Caki2 (cell line): Measurements from ENCODE around the gene SPOP. TPM values are rescaled to one million over a fixed set of nuclear protein-coding genes. Genes with fewer than 3 reads are reported as not detected.
"Not testable (repeated sequence)": the region's sequence is repeated elsewhere in the genome, so short reads cannot be mapped to it uniquely, and the experiment has no call there.

Source experiments
- DNase-seq: peaks from one replicate; pipeline ENCODE4 v3.0.0-alpha.2; 2015; ENCODE audit warnings: low read depth
- in situ Hi-C: cut with HindIII; loops from 2 replicates; pipeline ENCODE4 v1.10.0; 2016; ENCODE audit warnings: low sequenced_read_pairs, low pct_unique_long_range_greater_than_20kb, mixed read lengths
- total RNA-seq: library from RNA; depleted of rRNA; stranded (reverse); fragments of >200 nt; shearing (Covaris generic); gene quantifications from 2 replicates; pipeline ENCODE4 v1.2.3, GENCODE V29; 2014; ENCODE audit warnings: low replicate concordance; rRNA removed

Gene SPOP
- total RNA-seq: 36.7 and 68.6 TPM in 2 replicates

DNA sequence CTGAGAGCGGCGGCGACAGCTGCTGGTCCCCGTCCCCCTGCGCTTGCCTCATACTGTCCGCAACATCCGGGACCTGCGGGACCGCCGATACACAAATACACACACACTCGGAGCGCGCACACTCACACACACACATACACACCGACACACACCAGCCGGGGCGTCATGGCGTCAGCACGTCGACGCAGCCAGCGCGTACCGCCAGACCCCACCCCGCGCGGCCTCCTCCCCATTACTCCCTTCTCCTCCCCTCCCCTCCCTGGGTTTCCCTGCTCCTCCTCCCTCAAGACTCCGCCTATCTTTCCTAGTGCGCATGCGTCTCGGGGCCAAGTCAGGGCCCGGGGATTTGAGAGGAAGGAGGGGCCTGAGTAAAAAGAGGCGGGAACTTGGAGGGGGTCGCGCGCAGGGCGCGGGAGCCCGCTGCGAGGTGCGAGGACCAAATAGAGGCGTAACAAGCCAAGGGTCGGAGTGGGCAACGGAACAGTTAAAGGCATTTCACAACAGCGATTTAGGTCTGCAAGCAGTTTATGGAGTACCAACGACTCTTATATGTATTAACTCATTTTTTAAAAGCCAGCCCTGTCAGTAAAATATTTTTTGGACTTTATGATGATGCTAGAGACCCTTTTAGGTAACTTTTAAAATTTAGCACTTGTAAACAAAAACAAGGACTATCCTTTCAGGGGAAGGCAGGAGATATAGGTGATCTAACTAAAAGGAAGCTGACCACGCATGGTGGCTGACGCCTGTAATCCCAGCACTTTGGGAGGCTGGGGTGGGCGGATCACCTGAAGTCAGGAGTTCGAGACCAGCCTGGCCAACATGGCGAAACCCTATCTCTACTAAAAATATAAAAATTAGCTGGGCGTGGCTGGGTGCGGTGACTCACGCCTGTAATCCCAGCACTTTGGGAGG, at the start of gene SPOP:
TSS of gene SPOP (minus strand) at position 165 of the 915 bp plus-strand sequence. CDS start 55,287 bp downstream, outside the sequence.
- in situ Hi-C loops: no loop called here
- peak; percentile 99 for DNase-seq

DNA sequence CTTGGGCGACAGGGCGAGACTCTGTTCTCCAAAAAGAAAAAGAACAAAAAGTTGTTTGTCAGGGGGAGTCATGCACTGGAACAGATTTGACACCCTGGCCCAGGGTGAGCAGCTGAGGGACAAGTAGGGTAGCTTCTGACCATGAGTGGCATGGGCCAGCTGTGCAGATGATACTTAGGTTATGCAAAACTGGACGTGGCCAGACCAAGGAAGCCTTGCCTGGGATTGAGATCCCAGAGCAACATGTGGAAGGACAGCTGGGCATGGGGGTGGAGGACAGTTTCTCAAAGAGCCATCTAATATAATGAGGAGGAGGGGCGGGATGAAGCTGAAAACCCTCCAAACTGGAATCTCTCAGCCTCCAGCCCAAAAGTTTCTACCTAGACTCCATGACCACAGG, 49.5 kb upstream of the SPOP start:
- in situ Hi-C loops: no loop called here
- no peak for DNase-seq

GRCh38 chr17:49725452-49726130, 47.7 kb upstream of the SPOP start:
- in situ Hi-C loops: no loop called here
- no peak for DNase-seq

GRCh38 chr17:49724552-49724951, 46.7 kb upstream of the SPOP start:
- in situ Hi-C loops, DNase-seq: not testable (repeated sequence)

GRCh38 chr17:49723423-49723822, 45.5 kb upstream of the SPOP start:
- DNase-seq: no peak
- in situ Hi-C loops: no loop called here

DNA sequence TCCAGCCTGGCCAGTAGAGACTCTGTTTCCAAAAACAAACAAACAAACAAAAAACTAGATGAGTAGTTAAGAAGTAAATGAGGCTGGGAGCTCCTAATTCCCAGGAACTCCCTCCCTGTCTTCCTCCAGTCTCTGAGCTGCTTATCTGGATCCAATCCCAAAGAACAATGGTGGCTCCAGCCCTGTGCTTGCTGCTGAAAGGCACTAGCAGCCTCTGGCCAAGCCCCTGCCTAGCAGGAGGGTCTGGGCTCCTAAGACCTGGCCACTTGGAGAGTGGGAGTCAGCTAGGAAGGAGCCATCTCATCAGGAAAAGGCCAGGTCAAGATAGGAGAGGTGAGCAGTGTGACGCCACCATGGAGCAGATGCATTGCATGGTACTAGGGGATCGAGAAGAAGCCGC, 44.2 kb upstream of the SPOP start:
- in situ Hi-C loops: no loop called here
- DNase-seq: no peak

DNA sequence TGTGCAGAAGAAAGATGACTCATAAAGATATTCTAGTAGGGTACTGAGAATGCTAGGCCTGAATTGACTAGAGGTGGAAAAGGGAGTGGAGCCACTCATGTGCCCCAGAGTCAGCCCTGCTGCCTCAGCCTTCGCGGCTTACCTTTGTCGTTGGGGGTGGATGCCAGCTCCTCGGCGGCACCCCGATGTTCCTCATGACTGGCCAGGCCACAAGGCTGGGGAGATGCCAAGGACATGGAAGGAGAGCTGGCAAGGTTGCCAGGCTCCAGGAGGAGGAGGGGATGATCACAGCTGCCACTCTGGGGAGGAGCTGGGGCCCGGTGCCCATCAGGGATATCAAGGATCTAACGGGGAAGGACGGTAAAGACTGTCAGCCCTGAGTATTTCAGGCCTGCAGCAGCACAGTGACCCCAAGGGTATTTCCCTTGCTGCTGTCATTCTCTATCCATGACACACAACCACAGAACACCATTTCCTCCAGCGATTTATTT, 39.5 kb upstream of the SPOP start:
- in situ Hi-C loops: no loop called here
- DNase-seq: no peak

- in situ Hi-C loops: no loop called here
These were observed 38.9 kb upstream of the SPOP start for GRCh38 chr17:49716668-49717364.

GRCh38 chr17:49715717-49716279, 37.9 kb upstream of the SPOP start:
- no peak for DNase-seq
- in situ Hi-C loops: no loop called here

More at GRCh38 chr17:49716668-49717364, 38.9 kb upstream of the SPOP start:
- DNase-seq: no peak

DNA sequence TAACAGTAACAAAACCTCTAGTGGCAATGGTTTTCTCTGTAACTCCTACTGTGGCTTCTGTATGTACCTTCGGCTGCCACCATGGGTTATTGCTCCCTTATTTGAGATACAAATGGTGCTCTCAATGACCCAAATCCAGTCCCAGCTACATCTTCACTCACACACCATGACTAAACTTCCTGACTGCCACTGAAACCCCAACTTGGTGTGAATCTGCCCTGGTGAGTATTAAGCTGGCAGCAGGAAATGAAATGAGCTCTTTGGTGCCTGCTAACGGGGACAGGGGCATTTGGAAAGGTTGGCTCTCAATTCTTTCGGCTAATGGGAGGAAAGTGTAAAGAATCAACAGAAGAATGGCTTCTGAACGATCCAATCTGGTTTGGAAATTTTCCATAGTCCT, 37.3 kb upstream of the SPOP start:
- in situ Hi-C loops: no loop called here
- DNase-seq: no peak

DNA sequence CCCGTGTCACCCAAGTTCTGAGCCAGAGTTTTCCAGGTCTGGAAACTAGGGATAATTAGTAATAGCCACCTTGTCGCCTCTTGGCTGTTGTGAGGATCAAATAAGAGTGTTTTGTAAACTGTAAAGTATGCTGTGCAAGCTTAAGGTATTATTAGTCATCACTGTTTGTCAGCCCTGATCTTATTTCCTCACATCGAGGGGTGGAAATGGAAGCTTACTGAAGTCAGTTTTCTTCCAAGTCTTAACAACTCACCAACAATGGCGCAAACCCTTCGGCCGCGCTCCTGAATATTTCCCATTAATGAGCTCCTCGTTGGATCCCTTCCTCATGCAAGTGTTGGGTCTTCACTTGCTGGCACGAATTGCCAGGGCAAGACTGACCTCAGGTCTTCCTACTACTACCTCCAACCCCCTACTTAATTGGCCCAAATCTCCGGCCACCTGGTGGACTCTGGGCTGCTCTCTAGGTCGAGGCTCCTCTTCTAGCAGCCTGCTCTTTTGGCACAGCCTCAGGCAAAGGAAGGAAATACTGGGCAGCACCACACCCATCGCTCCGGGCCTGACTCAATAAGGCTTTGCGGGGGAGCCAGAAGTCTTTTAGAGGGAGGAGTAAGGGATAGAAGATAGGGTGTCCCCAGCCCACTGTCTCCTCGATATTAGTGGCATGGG, 30.8 kb upstream of the SPOP start:
- peak; percentile 14 for DNase-seq
- in situ Hi-C loops: no loop called here

- in situ Hi-C loops: no loop called here
- peak; percentile 99 for DNase-seq
These were observed 30.0 kb upstream of the SPOP start, which contains the start of gene SLC35B1 for GRCh38 chr17:49707608-49708514. Gene SLC35B1 (minus strand): TSS chr17:49707964. CDS start chr17:49707833, 131 bp downstream.

- in situ Hi-C loops: no loop called here
- DNase-seq: no peak
These were observed 29.3 kb upstream of the SPOP start for GRCh38 chr17:49707246-49707607.

- in situ Hi-C loops: no loop called here
- no peak for DNase-seq
These were observed 27.4 kb upstream of the SPOP start for GRCh38 chr17:49705254-49705653.

DNA sequence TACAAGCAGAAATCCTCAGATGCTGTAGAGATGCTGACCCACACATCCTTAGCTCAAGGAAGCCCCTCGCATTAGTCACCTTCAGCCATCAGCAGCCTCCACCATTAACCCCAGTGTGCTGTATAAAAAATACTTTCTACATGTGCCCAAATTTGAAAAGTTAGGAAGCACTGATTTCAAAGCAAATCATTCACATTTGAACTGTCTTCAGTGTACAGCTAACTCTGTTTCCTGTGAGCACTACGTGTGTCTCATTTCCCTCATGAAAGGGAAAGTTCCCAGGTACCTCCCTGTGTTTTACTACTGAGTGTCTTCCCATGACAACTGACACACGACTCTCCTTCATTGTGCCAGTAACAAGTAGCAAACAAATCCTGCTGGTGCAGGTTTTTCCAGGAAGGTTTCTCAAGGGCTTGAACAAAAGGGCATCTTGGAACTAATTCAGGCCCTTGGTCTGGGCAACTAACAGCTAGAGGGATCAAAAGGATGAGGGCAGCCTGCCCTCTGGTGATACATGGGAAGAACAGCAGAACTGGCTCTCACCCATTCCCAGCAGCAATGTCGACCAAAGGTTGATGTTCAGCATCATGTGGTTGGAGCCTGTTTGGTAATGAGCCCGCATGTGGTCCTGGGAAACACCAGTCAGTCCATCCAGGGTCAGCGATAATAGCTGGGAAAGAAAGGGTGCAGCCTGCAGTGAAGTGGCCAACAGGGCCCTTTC, 25.8 kb upstream of the SPOP start:
- DNase-seq: peak; percentile 51
- in situ Hi-C loops: no loop called here

- in situ Hi-C loops: no loop called here
- no peak for DNase-seq
These were observed 23.1 kb upstream of the SPOP start for GRCh38 chr17:49700960-49701359.
